Measurements from ENCODE around the gene SCARF2.
"Not testable (repeated sequence)": the region's sequence is repeated elsewhere in the genome, so short reads cannot be mapped to it uniquely, and the experiment has no call there.

The SCARF2 gene

GRCh38 chr22:20437613-20438426 lies at the start of gene SCARF2:
SCARF2 (minus strand) TSS chr22:20437825; CDS start chr22:20437754, 71 bp downstream.
- no peak for DNase-seq

- DNase-seq: no peak
Measured at GRCh38 chr22:20486229-20486628, 48.6 kb upstream of the SCARF2 start.

GRCh38 chr22:20484948-20485683 lies 47.5 kb upstream of the SCARF2 start:
- DNase-seq: no peak

GRCh38 chr22:20483771-20484170 lies 46.1 kb upstream of the SCARF2 start:
- DNase-seq: no peak

GRCh38 chr22:20483143-20483506 lies 45.5 kb upstream of the SCARF2 start:
- not testable (repeated sequence) for DNase-seq

- no peak for DNase-seq
Measured at GRCh38 chr22:20479612-20480196, 42.1 kb upstream of the SCARF2 start.

- not testable (repeated sequence) for DNase-seq
Measured at GRCh38 chr22:20478059-20478458, 40.4 kb upstream of the SCARF2 start.

- DNase-seq: not testable (repeated sequence)
Measured at GRCh38 chr22:20475569-20475968, 37.9 kb upstream of the SCARF2 start.

- no peak for DNase-seq
Measured at GRCh38 chr22:20475115-20475436, 37.5 kb upstream of the SCARF2 start.

- DNase-seq: no peak
Measured at GRCh38 chr22:20472629-20473442, 35.2 kb upstream of the SCARF2 start.

GRCh38 chr22:20471126-20471833 lies 33.7 kb upstream of the SCARF2 start:
- DNase-seq: no peak

- DNase-seq: not testable (repeated sequence)
Measured at GRCh38 chr22:20470525-20470924, 32.9 kb upstream of the SCARF2 start.

GRCh38 chr22:20469110-20469868 lies 31.7 kb upstream of the SCARF2 start:
- no peak for DNase-seq

GRCh38 chr22:20466659-20467379 lies 29.2 kb upstream of the SCARF2 start:
- no peak for DNase-seq

- no peak for DNase-seq
Measured at GRCh38 chr22:20465759-20466077, 28.1 kb upstream of the SCARF2 start.

- DNase-seq: no peak
Measured at GRCh38 chr22:20464912-20465758, 27.5 kb upstream of the SCARF2 start.

- DNase-seq: peak; percentile 66
Measured at GRCh38 chr22:20464096-20464614, 26.5 kb upstream of the SCARF2 start.

GRCh38 chr22:20463324-20464095 lies 25.9 kb upstream of the SCARF2 start:
- no peak for DNase-seq

GRCh38 chr22:20459862-20460261 lies 22.2 kb upstream of the SCARF2 start:
- DNase-seq: no peak

All from stimulated activated CD4-positive, alpha-beta T cell treated with anti-CD3 and anti-CD28 coated beads, Interleukin-15, amount 100 ng/mL, for 24 hours (primary cell).